Measurements from ENCODE around the gene PGBD1.

DNA sequence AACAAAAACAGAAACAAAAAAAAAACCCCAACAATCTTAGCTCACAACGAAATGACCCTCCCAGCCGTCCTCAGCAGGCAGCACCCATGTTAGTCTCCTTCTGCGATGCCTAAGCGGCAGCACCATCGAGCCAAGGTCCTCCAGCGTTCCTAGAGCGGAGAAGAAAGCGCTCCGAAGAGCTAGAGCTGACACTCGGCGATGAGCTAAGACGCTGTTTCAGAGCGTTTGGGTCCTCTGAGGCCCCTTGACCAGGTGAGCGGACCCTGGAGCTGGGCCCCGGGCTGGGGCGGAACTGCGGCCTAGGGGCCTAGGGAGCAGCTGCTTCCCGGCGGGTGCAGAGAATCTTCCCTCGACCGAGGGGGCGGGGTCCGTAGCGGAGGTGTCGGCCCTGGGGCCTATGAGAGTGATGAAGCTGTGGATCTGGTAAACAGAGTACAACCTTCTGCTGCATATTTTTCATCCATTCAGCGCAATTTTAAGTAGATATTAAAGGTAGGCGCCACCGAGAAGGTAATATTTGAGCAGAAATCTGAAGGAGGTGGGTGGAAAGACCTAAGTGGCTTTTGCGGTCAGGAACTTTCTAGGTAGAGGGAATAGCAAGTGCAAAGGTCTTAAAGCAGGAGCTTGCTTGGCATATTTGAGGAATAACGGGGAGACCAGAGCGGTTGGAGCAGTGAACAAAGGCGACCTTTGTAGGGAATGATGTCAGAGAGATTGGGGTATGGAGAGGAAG, 14.2 kb upstream of the PGBD1 start, which contains the start of gene ZSCAN26:
- TF ChIP-seq, protein P1, sequence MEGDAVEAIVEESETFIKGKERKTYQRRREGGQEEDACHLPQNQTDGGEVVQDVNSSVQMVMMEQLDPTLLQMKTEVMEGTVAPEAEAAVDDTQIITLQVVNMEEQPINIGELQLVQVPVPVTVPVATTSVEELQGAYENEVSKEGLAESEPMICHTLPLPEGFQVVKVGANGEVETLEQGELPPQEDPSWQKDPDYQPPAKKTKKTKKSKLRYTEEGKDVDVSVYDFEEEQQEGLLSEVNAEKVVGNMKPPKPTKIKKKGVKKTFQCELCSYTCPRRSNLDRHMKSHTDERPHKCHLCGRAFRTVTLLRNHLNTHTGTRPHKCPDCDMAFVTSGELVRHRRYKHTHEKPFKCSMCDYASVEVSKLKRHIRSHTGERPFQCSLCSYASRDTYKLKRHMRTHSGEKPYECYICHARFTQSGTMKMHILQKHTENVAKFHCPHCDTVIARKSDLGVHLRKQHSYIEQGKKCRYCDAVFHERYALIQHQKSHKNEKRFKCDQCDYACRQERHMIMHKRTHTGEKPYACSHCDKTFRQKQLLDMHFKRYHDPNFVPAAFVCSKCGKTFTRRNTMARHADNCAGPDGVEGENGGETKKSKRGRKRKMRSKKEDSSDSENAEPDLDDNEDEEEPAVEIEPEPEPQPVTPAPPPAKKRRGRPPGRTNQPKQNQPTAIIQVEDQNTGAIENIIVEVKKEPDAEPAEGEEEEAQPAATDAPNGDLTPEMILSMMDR (IDR thresholded peaks at IDR 0.05) = no peak
- TF ChIP-seq EZH2 (IDR thresholded peaks at IDR 0.05; ENCODE audit: borderline replicate concordance, insufficient read depth, low read depth, low read length, poor library complexity, severe bottlenecking) = no peak

All from B cell (primary cell).